Activated CD4-positive, alpha-beta memory T cell treated with anti-CD3 and anti-CD28 coated beads for 36 hours (primary cell): ENCODE data around the gene SLC44A3. TPM values are rescaled to one million over a fixed set of nuclear protein-coding genes. Genes with fewer than 3 reads are reported as not detected.

Experiments
- CTCF ChIA-PET: fragments of 350-600 bp; sonication (Branson Sonifier 250); formaldehyde crosslinking; loops from one replicate; lab custom pipeline; 2021; ENCODE audit warnings: antibody characterized with exemption, inconsistent platforms; lab: Charles Lee
- POLR2A ChIA-PET: fragments of 350-600 bp; sonication (Branson Sonifier 250); formaldehyde crosslinking; loops from one replicate; lab custom pipeline; 2021; ENCODE audit warnings: antibody characterized with exemption; lab: Charles Lee
- DNase-seq: peaks from one replicate; pipeline ENCODE4 v3.0.0-alpha.2; 2020
- H3K27ac Mint-ChIP-seq: one replicate; pipeline ENCODE4 v1.8.0; 2021; ENCODE audit warnings: mixed read lengths
- H3K27me3 Mint-ChIP-seq: one replicate; pipeline ENCODE4 v1.8.0; 2021; ENCODE audit warnings: mixed read lengths
- H3K36me3 Mint-ChIP-seq: one replicate; pipeline ENCODE4 v1.8.0; 2021; ENCODE audit warnings: mixed read lengths
- H3K4me1 Mint-ChIP-seq: one replicate; pipeline ENCODE4 v1.8.0; 2021; ENCODE audit warnings: low read depth, mixed read lengths
- H3K4me3 Mint-ChIP-seq: one replicate; pipeline ENCODE4 v1.8.0; 2021; ENCODE audit warnings: mild to moderate bottlenecking, mixed read lengths
- H3K9me3 Mint-ChIP-seq: one replicate; pipeline ENCODE4 v1.8.0; 2021; ENCODE audit warnings: mixed read lengths
- intact Hi-C: fragments of 100-400 bp; cut with micrococcal nuclease; formaldehyde crosslinking; loops from one replicate; pipeline ENCODE4 v1.15.1; 2023
- total RNA-seq, 2 experiments: library from RNA; stranded (reverse); gene quantifications; one replicate each; pipeline ENCODE4 v1.2.3, GENCODE V29; 2021

The SLC44A3 gene
- total RNA-seq, 2 experiments from 2014 or later = 0.10 to 0.21 TPM

GRCh38 chr1:94790670-94791069, 29.5 kb upstream of the SLC44A3 start:
- peaks cover 4% of the 10 kb centered on the region for H3K27me3 Mint-ChIP-seq
- ChIA-PET CTCF (no interaction called here), POLR2A (no interaction called here)
- no peak for DNase-seq
- no peak overlapping the region for H3K27ac Mint-ChIP-seq
- H3K36me3 Mint-ChIP-seq = no peaks in the 10 kb centered on the region
- H3K4me3 Mint-ChIP-seq = no peak overlapping the region
- H3K4me1 Mint-ChIP-seq = peaks cover 5% of the 10 kb centered on the region
- intact Hi-C loops = no loop called here
- no peaks in the 10 kb centered on the region for H3K9me3 Mint-ChIP-seq

GRCh38 chr1:94792473-94793295, 27.5 kb upstream of the SLC44A3 start:
- H3K27ac Mint-ChIP-seq = no peak overlapping the region
- peaks cover 7% of the 10 kb centered on the region for H3K4me1 Mint-ChIP-seq
- ChIA-PET CTCF (interaction anchor here (0.6 kb wide), 1 partner anchor 49 kb away, joined by 3 read pairs; no protein-coding TSS in a partner anchor), POLR2A (no interaction called here)
- H3K27me3 Mint-ChIP-seq = peaks cover 1% of the 10 kb centered on the region
- no peaks in the 10 kb centered on the region for H3K36me3 Mint-ChIP-seq
- no peak for DNase-seq
- no peak overlapping the region for H3K4me3 Mint-ChIP-seq
- intact Hi-C loops = no loop called here
- H3K9me3 Mint-ChIP-seq = no peaks in the 10 kb centered on the region

DNA sequence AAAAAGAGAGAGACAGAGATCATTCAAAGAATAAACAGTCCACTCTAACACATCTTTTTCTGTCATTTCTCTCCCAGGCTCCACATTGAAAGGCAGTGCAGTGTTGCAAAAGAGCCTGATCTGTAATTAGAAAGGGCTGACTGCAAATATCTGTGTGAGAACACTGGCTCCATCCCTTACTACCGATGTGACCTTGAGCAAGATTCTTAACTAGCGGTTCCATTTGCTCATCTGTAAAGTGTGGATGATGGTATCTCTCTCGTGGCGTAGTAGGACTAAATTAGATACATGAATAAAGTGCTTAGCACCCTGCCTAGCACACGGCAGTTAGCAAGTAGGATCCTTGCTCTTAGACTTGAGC, 26.9 kb upstream of the SLC44A3 start:
- Mint-ChIP-seq H3K4me3 (no peak overlapping the region), H3K36me3 (no peaks in the 10 kb centered on the region), H3K4me1 (peaks cover 7% of the 10 kb centered on the region), H3K27me3 (peaks cover 1% of the 10 kb centered on the region), H3K9me3 (no peaks in the 10 kb centered on the region), H3K27ac (no peak overlapping the region)
- CTCF ChIA-PET = no interaction called here
- POLR2A ChIA-PET = no interaction called here
- no peak for DNase-seq
- intact Hi-C loops = no loop called here

- H3K36me3 Mint-ChIP-seq = no peaks in the 10 kb centered on the region
- peaks cover 1% of the 10 kb centered on the region for H3K27me3 Mint-ChIP-seq
- no peak overlapping the region for H3K4me3 Mint-ChIP-seq
- no peak overlapping the region for H3K27ac Mint-ChIP-seq
- peaks cover 7% of the 10 kb centered on the region for H3K4me1 Mint-ChIP-seq
- no peak for DNase-seq
- ChIA-PET CTCF (no interaction called here), POLR2A (no interaction called here)
- no peaks in the 10 kb centered on the region for H3K9me3 Mint-ChIP-seq
- intact Hi-C loops = no loop called here
Observed at GRCh38 chr1:94795434-94795833, 24.7 kb upstream of the SLC44A3 start.

GRCh38 chr1:94796266-94796665, 23.9 kb upstream of the SLC44A3 start:
- Mint-ChIP-seq H3K9me3 (no peaks in the 10 kb centered on the region), H3K4me3 (no peak overlapping the region), H3K27ac (no peak overlapping the region), H3K36me3 (no peaks in the 10 kb centered on the region), H3K27me3 (peaks cover 1% of the 10 kb centered on the region), H3K4me1 (peaks cover 7% of the 10 kb centered on the region)
- POLR2A ChIA-PET = no interaction called here
- intact Hi-C loops = no loop called here
- DNase-seq = no peak
- CTCF ChIA-PET = interaction anchor here (0.8 kb wide), 1 partner anchor 9 kb away, joined by 4 read pairs; no protein-coding TSS in a partner anchor

DNA sequence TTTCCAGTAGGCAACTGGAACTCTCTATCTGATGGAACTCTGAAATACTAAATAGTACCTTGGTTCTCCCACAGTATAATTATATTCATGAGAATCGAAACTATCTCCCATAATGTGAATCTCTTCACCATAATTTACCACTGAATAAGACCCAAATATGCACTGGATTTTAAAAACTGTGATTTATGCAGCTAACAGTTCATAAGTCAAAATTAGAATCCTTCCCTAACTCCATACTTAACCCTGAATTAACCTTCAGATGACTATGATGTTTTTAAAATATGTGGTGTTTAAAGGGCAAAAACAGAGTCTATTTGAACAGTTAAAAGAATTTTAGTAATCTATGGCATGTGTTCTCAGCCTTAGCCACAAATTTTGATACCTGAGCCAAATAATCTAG, 22.9 kb upstream of the SLC44A3 start:
- Mint-ChIP-seq H3K27ac (no peak overlapping the region), H3K27me3 (peaks cover 1% of the 10 kb centered on the region), H3K36me3 (no peaks in the 10 kb centered on the region), H3K9me3 (no peaks in the 10 kb centered on the region), H3K4me1 (peaks cover 12% of the 10 kb centered on the region), H3K4me3 (no peak overlapping the region)
- POLR2A ChIA-PET = no interaction called here
- intact Hi-C loops = no loop called here
- CTCF ChIA-PET = no interaction called here
- no peak for DNase-seq

DNA sequence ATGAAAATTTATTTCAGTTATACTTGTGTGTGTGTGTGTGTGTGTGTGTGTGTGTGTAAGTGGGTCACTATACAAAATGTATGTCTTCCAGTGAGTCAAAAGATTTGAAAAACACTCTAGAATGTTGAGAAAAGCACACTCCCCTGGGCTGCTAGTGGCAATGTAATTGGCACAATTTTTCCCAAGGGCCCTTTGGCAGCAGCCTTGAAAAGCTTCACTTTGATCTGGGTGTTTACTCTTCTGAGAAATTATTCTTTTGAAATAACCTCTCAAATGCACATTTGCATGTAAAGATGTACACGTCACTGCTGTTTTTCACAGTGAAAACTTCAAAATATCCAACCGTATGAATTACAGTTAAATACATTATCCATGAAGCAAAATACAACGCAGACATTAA, 22.1 kb upstream of the SLC44A3 start:
- CTCF ChIA-PET = no interaction called here
- H3K36me3 Mint-ChIP-seq = no peaks in the 10 kb centered on the region
- no peak overlapping the region for H3K27ac Mint-ChIP-seq
- intact Hi-C loops = no loop called here
- POLR2A ChIA-PET = no interaction called here
- H3K4me3 Mint-ChIP-seq = no peak overlapping the region
- H3K9me3 Mint-ChIP-seq = no peaks in the 10 kb centered on the region
- peaks cover 1% of the 10 kb centered on the region for H3K27me3 Mint-ChIP-seq
- DNase-seq = no peak
- H3K4me1 Mint-ChIP-seq = peaks cover 12% of the 10 kb centered on the region

GRCh38 chr1:94798462-94798861, 21.7 kb upstream of the SLC44A3 start:
- DNase-seq = no peak
- intact Hi-C loops = no loop called here
- peaks cover 12% of the 10 kb centered on the region for H3K4me1 Mint-ChIP-seq
- CTCF ChIA-PET = no interaction called here
- no peaks in the 10 kb centered on the region for H3K36me3 Mint-ChIP-seq
- H3K27me3 Mint-ChIP-seq = peaks cover 1% of the 10 kb centered on the region
- no peak overlapping the region for H3K4me3 Mint-ChIP-seq
- no peak overlapping the region for H3K27ac Mint-ChIP-seq
- no peaks in the 10 kb centered on the region for H3K9me3 Mint-ChIP-seq
- POLR2A ChIA-PET = no interaction called here

DNA sequence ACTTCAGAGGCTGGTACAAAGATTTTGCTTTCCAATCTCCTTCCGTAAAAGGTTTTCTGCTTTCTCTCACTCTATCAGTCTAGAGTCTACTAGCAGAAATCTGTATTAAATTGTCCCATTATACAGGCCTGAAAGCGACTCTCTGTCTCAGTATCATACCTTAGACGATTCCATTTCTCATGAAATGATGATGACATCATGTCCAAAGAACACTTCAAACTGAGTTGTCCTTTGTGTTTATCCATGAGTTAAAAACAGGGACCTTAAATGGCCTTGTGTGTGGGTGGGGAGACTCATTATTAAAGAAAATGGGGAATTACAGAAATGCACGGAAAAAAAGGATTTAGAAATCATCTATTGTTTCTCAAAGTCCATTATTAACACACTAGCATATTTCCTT, 21.0 kb upstream of the SLC44A3 start:
- intact Hi-C loops = no loop called here
- Mint-ChIP-seq H3K27ac (no peak overlapping the region), H3K4me1 (peaks cover 12% of the 10 kb centered on the region), H3K4me3 (no peak overlapping the region), H3K27me3 (peaks cover 1% of the 10 kb centered on the region), H3K36me3 (no peaks in the 10 kb centered on the region), H3K9me3 (no peaks in the 10 kb centered on the region)
- DNase-seq = no peak
- CTCF ChIA-PET = interaction anchor here (0.6 kb wide), 1 partner anchor 318 kb away, joined by 3 read pairs; no protein-coding TSS in a partner anchor
- POLR2A ChIA-PET = no interaction called here

- Mint-ChIP-seq H3K27me3 (peaks cover 1% of the 10 kb centered on the region), H3K36me3 (no peaks in the 10 kb centered on the region), H3K4me1 (peaks cover 7% of the 10 kb centered on the region), H3K4me3 (no peak overlapping the region), H3K27ac (no peak overlapping the region), H3K9me3 (no peaks in the 10 kb centered on the region)
- DNase-seq = no peak
- CTCF ChIA-PET = interaction anchor here (5.6 kb wide), 1 partner anchor 320 kb away, joined by 94 read pairs; no protein-coding TSS in a partner anchor
- POLR2A ChIA-PET = no interaction called here
- intact Hi-C loops = loop anchor here (5.0 kb wide), 1 partner anchor 750 kb away; no protein-coding TSS in a partner anchor
Observed at GRCh38 chr1:94801919-94802546, 18.1 kb upstream of the SLC44A3 start.

DNA sequence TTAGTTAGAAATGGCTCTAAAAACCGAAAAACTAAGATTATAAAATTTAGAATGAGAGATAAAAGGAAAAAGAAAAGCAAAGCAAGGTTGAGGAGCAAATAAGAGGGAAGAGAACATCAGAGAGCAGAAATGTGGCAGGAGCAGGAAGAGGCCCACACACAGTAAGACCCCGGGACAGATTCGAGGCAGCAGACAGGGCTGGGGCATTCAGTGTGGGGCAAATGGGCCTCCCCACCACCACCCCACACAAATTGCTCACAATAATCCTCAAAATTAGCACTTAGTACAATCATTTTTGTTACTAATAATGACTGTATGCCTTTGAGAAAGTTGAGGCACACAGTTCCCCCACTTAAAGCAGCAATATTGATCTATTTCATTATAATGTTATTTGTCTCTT, 17.1 kb upstream of the SLC44A3 start:
- ChIA-PET CTCF (interaction anchor here (0.6 to 5.6 kb wide), 3 partner anchors 289 to 334 kb away, joined by 3 to 94 read pairs (median 28); no protein-coding TSS in a partner anchor), POLR2A (no interaction called here)
- Mint-ChIP-seq H3K27me3 (peaks cover 1% of the 10 kb centered on the region), H3K27ac (no peak overlapping the region), H3K4me3 (no peak overlapping the region), H3K9me3 (no peaks in the 10 kb centered on the region), H3K36me3 (no peaks in the 10 kb centered on the region), H3K4me1 (peaks cover 10% of the 10 kb centered on the region)
- intact Hi-C loops = loop anchor here (5.0 kb wide), 1 partner anchor 751 kb away; no protein-coding TSS in a partner anchor
- DNase-seq = no peak
